ENCODE results near the gene UGT1A9. TPM values are rescaled to one million over a fixed set of nuclear protein-coding genes. Genes with fewer than 3 reads are reported as not detected.

The UGT1A9 gene
- total RNA-seq, 1 donor from 2014 or later: not detected

DNA sequence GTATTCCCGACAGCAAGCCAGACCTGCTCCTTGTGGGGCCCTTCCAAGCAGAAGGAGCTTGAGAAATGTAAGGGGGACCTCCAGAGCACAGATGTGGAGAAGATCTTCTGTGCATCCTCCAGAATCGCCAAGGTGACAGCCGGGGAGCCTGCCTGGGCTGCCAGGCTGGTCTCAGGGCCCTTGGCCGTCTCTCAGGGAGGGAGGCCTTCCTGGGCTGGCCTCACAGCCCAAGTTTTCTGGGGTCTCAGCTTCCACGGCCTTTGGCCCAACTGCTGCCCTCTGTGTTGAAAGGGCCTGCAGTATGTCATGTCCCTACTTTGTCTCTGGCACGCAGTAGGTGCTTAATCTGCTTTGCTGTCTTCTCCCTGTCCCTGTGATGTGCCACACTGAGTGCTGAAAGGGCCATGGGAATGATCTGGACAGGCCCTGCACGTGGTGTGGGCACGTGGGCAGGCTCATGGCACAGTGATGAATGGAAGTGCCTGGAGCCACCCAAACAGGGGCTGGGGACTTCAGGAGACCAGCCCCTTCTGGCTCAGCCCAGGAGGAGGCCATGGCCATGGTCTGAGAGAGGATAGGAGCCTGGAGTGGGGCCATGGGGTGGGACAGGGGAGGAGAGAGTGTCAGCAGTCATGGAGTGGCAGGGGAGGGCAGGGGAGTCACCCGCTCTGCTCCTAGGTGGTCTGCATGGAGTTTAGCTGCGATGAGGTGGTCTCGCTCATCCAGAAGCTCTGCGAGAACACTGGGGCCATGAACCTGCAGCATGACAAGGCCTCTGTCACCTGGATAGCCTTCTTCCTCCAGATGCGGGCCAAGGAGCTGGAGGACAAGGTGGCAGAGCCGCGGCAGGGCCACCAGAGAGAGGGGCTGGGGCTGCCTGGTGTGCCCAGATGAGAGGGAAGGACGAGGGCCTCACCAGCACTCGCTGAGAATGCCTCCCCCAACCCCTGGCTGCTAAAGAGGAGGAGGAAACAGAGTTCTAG, 147.2 kb downstream of the UGT1A9 start:
- no peak for DNase-seq

- DNase-seq: no peak
Measured at GRCh38 chr2:233819884-233820773, 148.4 kb downstream of the UGT1A9 start.

- DNase-seq: no peak
Measured at GRCh38 chr2:233820774-233821105, 149.0 kb downstream of the UGT1A9 start.

GRCh38 chr2:233821196-233821595, 149.5 kb downstream of the UGT1A9 start:
- no peak for DNase-seq

- no peak for DNase-seq
Measured at GRCh38 chr2:233821709-233822100, 150.0 kb downstream of the UGT1A9 start.

DNA sequence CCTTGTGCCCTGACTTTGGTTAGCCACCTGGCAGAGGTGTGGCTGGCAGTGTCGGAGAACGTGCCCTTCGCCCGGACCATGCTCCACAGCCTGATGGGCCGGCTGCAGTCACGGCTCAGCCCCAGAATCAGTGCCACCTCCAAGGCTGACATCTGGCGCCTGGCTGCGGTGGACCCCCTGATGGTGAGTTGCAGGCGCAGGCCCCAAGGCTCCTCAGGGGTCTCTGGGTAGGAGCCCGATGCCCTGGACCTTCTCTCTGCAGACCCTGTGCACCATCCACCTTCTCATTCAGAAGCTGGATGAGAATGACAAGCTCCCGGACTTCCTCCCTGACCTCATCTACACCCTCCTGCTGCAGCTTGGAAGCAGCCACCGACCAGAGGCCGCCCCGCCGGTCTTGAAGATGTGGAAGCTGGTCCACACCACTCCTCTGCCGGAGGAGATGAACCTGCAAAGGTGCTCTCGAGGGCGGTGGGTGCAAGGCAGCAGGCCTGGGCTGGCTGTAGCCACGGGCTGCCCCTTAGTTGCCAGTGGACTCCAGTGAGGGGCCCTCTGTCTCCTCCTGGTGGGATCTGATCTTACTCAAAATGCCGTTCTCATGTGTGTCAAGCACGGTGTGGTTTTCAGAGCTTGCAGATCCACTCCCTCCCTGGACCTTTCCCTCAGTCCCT, 150.5 kb downstream of the UGT1A9 start:
- no peak for DNase-seq

Other genes starting within 250 kb of the UGT1A9 start
- 32.1 TPM for gene USP40, start 105.1 kb upstream of the UGT1A9 start, total RNA-seq
- not detected for gene UGT1A8, start 54.3 kb upstream of the UGT1A9 start, total RNA-seq
- gene UGT1A10, start 35.5 kb upstream of the UGT1A9 start, total RNA-seq: not detected
- gene UGT1A7, start 10.0 kb downstream of the UGT1A9 start, total RNA-seq: 0.30 TPM
- gene UGT1A6, start 21.0 kb downstream of the UGT1A9 start, total RNA-seq: 3.0 TPM
- not detected for gene UGT1A5, start 41.0 kb downstream of the UGT1A9 start, total RNA-seq
- gene UGT1A4, start 46.8 kb downstream of the UGT1A9 start, total RNA-seq: not detected
- not detected for gene UGT1A3, start 57.1 kb downstream of the UGT1A9 start, total RNA-seq
- gene UGT1A1, start 88.4 kb downstream of the UGT1A9 start, total RNA-seq: 0.10 TPM
- gene MROH2A, start 106.4 kb downstream of the UGT1A9 start, total RNA-seq: 0.49 TPM
- 6.6 TPM for gene HJURP, start 182.6 kb downstream of the UGT1A9 start, total RNA-seq
- 0.10 TPM for gene TRPM8, start 245.5 kb downstream of the UGT1A9 start, total RNA-seq